HS-27A (cell line): ENCODE results near the gene ZBTB47.

Experiments used
- DNase-seq: peaks from one replicate; pipeline ENCODE4 v3.0.0-alpha.2; 2012; ENCODE audit warnings: low read depth, missing footprints

ZBTB47 gene

DNA sequence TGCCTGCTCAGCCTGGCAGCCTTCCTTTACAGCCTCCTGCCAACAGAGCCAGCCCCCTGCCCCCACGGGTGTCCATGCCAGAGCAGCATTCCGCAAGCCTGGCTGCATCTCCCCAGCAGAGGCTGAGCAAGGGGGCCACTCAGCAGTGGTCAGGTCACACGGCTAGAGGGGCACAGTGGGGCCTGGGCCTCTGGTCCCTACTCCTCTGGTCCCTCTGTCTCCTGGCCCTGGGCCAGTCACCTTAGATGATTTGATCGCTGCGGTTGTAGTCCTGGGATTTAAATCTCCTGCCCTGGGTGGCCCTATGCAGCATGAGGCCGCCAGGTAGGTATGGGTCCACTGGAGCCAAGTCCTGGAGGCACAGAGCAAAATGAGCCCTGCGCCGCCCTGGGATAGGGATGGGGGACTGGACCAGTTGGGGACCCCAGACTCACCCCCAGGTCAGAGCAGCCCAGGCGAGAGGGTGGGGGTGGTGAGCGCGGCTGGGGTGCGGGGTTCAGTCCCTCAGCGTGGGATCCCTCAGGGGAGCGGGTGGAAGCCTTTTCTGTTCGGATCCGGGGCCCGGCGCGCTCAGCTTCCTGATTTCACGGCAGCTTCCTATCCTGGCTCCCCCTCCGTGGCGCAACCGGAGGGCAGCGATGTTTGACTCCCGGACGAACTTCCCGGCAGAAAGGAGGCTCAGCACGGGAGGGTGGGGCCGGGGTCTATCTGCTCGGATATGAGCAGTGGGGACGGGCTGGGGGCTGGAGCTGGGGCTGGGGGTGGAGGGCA, at the start of gene ZBTB47:
Gene ZBTB47 (plus strand): TSS at position 138 of the 771 bp plus-strand sequence. CDS start 4,659 bp downstream, outside the sequence.
- no peak for DNase-seq

GRCh38 chr3:42605546-42606173, 47.8 kb upstream of the ZBTB47 start:
- DNase-seq, result no peak

DNA sequence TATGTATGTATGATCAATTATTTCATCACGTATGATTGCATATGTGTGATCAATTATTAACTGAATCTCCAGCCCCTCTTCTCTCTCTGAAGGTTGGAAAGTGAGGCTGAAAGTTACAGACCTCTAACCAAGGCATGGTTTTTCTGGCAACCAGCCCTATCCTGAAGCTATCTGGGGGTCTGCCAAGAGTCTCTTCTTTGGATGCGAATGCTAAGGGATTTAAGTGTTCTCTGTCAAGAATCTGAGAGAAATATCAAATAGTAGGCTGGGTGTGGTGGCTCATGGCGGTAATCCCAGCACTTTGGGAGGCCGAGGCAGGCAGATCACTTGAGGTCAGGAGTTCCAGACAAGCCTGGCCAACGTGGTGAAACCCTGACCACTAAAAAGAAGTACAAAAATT, 44.9 kb upstream of the ZBTB47 start:
- no peak for DNase-seq

GRCh38 chr3:42610976-42611375, 42.5 kb upstream of the ZBTB47 start:
- no peak for DNase-seq

DNA sequence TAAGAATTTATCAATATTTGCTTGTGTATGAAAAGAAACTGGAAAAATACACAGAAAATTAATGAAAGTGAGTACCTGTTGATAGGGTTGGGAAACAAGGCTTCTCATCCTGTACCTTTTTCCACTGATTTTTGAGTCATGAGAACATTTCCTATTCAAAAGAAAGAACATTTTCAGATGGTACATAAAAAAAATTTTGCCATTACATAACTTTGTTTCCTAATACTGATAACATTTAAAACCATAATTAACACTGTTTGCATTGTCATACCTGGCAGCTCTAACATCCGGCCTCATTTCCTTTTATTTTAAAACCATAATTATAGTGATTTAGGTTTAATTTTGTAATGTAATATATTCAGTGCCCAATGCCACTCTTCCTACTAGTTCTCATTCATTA, 41.3 kb upstream of the ZBTB47 start:
- DNase-seq, result no peak

GRCh38 chr3:42612928-42613327, 40.6 kb upstream of the ZBTB47 start:
- no peak for DNase-seq

DNA sequence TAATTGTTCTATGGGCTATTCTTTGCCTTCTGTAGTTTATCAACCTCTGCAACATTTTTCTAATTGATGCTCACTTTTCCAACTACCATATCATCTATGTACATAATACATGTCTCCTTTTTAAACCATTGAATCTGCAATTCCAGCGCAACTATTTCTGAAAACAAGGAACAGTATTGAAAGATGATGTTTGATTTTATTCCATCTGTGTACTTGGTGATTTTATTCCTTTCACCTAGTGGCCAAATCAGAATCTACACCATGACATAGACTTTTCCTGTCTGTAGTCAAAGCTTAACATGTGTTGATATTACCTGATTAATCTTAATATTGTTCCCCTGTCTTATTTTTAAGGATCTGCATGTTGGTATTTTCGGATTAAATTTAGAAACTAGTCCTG, 40.0 kb upstream of the ZBTB47 start:
- no peak for DNase-seq

GRCh38 chr3:42631620-42632019, 21.9 kb upstream of the ZBTB47 start:
- no peak for DNase-seq

GRCh38 chr3:42632146-42632545, 21.4 kb upstream of the ZBTB47 start:
- no peak for DNase-seq

- DNase-seq, result no peak
These were observed 20.0 kb upstream of the ZBTB47 start for GRCh38 chr3:42633544-42633943.

DNA sequence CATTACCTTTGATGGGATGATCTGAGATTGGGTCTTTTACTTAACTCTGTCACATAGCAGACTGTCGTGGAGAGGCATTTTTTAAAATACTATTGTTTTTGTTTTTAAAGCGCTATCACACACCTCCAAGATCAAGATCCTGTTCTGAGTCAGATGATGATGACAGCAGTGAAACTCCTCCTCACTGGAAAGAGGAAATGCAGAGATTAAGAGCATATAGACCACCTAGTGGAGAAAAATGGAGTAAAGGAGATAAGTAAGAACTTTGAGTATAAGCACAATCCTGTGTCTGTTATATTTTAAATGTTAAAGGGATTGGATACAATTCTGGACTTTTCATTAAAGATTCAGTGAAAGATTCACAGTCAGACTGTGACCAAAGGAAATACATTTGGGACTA, 18.4 kb upstream of the ZBTB47 start:
- no peak for DNase-seq

DNA sequence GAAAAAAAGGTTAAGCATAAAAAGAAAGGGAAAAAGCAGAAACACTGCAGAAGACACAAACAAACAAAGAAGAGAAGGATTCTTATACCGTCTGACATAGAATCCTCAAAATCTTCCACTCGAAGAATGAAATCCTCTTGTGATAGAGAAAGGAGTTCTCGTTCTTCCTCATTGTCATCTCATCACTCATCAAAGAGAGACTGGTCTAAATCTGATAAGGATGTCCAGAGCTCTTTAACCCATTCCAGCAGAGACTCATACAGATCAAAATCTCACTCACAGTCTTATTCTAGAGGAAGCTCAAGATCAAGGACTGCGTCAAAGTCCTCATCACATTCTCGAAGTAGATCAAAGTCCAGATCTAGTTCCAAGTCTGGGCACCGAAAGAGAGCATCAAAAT, 16.5 kb upstream of the ZBTB47 start:
- DNase-seq, result no peak

DNA sequence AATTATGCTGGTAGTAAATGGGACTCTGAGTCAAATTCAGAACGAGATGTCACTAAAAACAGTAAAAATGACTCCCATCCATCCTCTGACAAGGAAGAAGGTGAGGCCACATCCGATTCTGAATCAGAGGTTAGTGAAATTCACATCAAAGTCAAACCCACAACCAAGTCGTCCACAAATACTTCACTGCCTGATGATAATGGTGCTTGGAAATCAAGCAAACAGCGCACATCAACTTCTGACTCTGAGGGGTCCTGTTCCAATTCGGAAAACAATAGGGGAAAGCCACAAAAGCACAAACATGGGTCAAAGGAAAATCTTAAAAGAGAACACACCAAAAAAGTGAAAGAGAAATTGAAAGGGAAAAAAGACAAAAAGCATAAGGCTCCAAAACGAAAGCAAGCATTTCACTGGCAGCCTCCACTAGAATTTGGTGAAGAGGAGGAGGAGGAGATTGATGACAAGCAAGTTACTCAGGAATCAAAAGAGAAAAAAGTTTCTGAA, 15.1 kb upstream of the ZBTB47 start:
- no peak for DNase-seq

DNA sequence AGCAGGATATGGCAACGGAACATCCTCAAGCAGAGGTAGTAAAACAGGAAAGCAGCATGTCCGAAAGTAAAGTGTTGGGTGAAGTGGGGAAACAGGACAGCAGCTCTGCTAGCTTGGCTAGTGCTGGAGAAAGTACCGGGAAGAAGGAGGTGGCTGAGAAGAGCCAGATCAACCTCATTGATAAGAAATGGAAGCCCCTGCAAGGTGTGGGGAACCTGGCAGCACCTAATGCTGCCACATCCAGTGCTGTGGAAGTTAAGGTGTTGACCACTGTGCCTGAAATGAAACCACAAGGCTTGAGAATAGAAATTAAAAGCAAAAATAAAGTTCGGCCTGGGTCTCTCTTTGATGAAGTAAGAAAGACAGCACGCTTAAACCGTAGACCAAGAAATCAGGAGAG, 14.3 kb upstream of the ZBTB47 start:
- DNase-seq, result no peak

- no peak for DNase-seq
These were observed 13.4 kb upstream of the ZBTB47 start for GRCh38 chr3:42640129-42640528.

DNA sequence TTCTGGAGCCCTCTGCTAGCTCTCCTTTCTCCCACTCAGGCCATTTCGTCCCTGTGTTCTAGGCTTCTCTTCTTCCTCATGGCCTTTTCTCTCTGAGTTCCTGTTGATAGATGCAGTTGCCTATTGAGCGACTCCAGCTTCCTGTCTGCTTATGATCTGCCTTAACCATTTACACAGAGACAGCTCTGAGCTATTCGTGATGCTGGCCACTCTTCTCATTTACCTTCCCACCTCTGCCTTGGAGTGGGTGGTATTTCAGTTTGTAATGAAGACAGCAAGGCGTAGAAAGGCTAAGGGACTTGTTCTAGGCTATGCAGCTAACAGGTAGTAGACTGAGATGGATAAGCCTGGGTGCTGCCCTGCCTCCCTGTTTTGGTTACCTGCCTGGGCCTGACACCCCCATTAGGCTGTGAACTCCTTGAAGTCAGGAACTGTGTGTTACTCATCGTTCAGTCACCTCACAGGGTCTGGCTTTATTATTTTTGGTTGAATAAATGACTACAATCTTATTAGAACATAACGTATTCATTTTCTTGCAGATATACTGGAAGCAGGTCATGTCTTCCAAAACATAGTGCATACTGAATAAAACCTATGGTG, 12.6 kb upstream of the ZBTB47 start:
- DNase-seq, result no peak

DNA sequence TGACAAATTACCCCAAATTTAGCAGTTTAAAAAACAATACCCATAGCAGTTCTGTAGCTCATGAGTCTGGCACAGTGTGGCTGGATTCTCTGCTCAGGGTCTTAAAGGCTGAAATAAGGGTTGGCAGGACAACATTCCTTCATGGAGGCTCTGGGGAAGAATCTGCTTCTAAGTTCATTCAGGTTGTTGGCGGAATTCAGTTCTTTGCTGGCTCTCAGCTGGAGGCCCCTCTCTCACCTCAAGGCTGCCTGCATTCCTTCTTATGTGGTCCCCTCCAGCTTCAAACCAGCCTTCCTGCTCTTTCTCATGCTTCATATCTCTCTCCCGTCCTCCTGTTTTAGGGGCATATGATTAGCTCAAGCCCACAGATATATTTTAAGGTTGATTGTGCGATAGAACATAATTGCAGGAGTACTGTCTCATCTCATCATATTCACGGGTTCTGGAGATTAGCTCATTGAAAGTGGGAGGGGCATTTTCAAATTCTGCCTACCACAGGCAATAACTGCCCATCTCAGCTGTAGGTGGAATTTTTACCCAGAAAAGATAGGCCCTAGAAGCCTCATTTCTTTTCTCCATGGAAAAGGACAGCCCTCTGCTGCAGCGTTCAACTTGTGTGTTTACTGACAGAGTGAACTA, 5.6 kb upstream of the ZBTB47 start:
- DNase-seq, result no peak

- no peak for DNase-seq
These were observed 4.5 kb upstream of the ZBTB47 start for GRCh38 chr3:42649006-42649405.

DNA sequence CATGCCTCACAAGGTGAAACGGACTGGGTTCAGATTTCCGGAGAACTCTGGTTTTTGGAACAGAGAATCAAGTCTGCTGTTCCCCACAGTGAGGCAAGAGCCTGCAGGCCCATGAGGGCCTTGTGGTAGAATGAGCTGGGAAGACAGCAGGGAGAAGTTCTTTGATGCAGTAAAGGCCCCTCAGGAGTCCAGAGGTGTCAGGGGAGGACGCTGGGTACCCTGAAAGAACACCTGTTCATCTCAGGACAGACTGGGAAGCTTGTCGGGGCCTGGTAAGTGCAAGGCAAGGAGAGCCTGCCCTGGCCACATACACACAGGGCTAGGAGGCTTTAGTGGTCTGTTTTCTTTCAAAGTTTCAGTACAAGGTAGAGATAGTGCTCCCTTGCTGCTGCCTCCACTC, 3.7 kb upstream of the ZBTB47 start:
- DNase-seq, result no peak

- peak; percentile 81 for DNase-seq
These were observed 2.0 kb upstream of the ZBTB47 start for GRCh38 chr3:42651248-42652091.

DNA sequence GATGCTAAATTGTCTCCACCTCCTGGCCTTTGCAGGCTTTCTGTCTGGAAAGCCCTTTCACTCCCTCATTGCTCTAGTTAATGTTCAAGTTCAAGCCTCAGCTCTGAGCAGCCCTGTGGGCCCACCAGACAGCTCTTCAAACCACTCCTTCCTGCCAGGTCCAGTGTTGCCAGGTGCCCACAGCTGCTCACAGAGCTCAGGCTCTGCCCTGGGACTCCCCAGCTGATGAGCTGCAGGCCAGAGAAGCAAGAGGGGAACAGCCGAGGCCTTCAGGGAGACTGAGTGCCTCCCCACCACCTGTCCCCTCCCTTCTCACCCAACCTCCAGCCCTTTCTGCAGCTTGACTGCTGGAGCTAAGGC, 1.3 kb upstream of the ZBTB47 start:
- DNase-seq, result no peak
